NCI-H226 (cell line): Measurements from ENCODE around the gene FMNL2.
"Not testable (repeated sequence)": the region's sequence is repeated elsewhere in the genome, so short reads cannot be mapped to it uniquely, and the experiment has no call there.

Experiments
- DNase-seq: peaks from one replicate; pipeline ENCODE4 v3.0.0-alpha.2; 2015

FMNL2 gene

DNA sequence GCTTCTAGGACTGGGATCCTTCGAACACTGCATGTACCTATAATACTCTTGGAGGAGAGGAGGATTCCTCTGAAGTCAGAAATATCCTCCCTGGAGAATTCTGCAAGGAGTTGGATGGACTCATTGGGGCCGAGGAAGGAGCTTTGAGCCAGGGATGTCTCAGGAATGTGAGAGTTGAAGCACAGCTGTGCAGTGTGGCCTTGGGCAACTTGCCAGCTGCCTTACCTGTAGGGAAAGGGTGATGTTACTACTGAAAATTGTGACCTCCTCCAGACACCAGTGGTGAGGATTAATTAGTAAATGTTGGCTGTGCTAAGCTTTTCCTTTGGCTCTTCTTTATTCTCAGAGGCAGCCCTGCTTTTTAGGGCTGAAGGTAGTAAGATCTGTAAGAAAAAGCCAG, 41.4 kb downstream of the FMNL2 start:
- no peak for DNase-seq

- peak; percentile 47 for DNase-seq
Observed at GRCh38 chr2:152376968-152377367, 42.0 kb downstream of the FMNL2 start.

DNA sequence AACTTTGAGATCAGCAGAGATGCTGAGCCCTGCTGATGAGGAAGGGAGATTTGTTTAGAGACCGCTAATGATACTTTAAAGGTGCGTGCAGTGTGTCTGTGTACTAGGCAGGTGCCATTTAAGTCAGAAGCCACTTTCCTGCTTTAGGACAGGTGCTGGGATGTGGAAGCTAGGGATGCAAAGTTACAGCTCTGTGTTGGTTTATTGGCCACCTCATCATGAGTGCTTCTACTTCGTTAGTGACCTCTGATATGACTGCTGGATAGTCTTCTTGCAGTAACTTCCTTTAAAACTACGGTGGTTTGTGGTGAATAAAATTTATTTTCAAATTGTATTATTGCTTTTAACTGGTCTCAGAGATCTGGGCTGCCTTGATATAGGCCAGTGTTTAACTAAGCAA, 44.1 kb downstream of the FMNL2 start:
- no peak for DNase-seq

- no peak for DNase-seq
Observed at GRCh38 chr2:152380261-152381055, 45.5 kb downstream of the FMNL2 start.

DNA sequence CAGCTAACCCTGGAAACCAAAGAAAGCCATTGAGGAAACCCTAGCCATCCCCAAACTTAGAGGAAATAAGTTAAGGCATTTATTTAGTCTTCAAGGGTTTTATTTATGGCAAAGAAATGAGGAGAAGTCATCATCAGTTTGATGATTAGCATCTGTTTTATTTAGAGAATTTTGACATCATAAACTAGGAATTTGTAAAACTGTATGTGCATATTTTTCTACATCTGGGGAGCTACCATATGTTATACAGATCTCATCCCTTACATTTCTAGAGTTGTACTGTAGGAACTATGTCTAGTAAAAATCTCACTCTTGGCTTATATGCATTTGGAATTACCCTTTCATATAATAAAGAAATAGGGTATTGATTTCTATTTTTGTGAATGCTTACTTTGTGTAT, 48.7 kb downstream of the FMNL2 start:
- DNase-seq: no peak

DNA sequence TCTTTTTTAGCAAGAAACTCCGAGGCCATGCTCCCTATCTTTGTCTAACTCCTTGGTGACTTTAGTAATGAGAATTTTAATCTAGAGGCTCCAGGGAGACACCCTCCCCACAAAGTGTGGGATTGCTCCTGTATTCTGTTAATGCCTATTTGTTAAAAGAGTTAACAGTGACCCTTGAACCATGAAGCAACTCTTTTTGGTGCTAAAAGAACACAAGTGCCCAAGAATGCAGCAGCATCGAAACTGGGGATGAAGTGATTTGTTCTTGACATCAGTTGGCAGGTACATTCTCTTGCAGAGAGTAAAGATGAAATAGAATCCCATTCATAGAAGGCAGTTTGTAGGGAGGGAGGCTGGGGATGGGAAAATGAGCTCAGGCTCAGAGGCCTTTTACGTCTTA, 50.0 kb downstream of the FMNL2 start:
- no peak for DNase-seq

- DNase-seq: no peak
Observed at GRCh38 chr2:152385650-152386049, 50.7 kb downstream of the FMNL2 start.

- no peak for DNase-seq
Observed at GRCh38 chr2:152386266-152386665, 51.3 kb downstream of the FMNL2 start.

DNA sequence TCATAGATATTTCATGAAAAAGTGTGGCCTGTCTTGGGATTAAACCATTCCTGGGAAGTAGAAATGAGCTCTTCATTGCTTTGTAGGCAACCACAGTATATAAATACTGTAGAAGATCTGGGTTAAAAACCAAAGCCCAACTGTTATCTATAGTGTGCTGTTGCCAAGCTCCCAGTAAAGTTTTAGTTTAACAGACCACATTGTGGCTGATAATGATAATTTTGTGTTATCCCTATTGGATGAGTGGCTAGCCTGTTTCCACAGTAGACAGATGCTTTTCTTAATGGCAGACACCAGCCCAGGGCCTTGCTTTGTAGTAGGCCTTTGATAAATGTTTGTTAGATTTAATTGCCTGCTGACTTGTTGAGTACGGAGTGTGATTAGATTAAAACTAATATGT, 52.1 kb downstream of the FMNL2 start:
- peak; percentile 43 for DNase-seq

DNA sequence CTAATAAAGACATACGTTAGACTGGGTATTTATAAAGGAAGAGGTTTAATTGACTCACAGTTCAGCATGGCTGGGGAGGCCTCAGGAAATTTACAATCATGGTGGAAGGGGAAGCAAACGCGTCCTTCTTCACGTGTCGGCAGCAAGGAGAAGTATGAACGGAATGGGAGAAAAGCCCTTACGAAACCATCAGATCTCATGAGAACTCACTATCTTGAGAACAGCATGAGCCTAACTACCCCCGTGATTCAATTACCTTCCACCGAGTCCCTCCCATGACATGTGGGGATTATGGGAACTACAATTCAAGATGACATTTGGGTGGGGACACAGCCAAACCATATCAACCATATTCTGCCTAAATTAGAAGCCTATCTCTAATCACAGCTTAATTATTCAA, 53.3 kb downstream of the FMNL2 start:
- not testable (repeated sequence) for DNase-seq

- DNase-seq: no peak
Observed at GRCh38 chr2:152389483-152389882, 54.5 kb downstream of the FMNL2 start.

- DNase-seq: no peak
Observed at GRCh38 chr2:152390837-152391236, 55.9 kb downstream of the FMNL2 start.

- DNase-seq: no peak
Observed at GRCh38 chr2:152391318-152391717, 56.3 kb downstream of the FMNL2 start.

GRCh38 chr2:152393377-152393776, 58.4 kb downstream of the FMNL2 start:
- no peak for DNase-seq

DNA sequence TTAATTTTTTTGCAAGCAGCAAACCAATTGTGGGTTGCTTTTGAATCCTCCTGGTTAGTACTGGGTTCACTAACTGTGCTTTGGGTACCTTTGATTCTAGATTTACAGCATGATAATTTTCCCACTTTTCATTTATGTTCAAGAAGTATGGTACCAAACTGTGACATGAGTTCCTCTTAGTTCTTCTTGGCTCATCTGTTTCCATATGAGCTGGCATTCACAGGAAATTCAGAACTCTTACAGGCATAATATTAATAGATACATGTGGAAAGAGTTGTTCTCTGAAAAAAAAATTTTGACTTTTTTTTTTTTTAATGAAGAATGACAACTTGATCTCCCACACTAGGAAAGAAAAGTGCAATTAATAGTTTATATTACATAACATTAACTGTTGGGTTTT, 59.4 kb downstream of the FMNL2 start:
- no peak for DNase-seq

GRCh38 chr2:152395103-152395502, 60.1 kb downstream of the FMNL2 start:
- DNase-seq: no peak

GRCh38 chr2:152395572-152395971, 60.6 kb downstream of the FMNL2 start:
- no peak for DNase-seq

DNA sequence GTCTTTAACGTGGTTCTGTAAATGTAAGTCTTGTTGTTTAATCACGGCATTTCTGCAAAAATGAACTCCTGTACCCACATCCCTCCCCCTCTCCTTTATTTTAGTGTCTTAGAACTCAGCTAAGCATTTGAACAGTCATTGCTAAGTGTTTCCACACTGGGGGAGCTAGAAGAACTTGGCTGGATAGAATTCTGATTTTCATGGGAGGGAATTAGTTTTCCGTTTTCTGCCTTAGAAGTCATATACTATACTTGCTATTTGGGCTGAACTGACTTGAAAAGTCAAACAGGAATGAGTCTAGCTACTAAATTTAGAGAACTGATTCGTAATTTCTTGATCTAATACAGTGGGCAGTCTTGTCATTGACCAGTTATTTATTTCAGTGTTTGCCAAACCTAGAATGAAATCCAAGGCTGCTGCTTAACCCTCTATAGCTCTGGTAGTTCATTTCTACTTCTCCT, 61.1 kb downstream of the FMNL2 start:
- DNase-seq: no peak

DNA sequence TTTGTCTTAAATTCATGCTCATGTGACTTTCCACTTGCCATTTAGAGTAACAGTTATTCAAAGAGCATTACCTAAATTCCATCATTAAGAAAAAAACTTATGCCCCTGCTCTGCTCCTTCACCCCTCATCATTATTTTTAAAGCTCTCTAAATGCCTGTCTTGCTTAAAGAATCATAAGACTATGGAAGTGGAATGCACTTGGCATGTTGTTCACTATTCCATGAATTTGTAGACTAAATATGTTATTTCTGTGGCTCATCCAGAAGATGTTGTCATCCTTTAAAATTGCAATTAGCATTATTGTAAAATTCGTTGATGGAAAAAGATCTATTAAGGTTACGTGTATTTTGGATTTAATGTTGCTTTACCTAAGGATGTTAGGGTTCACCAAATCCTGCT, 61.8 kb downstream of the FMNL2 start:
- no peak for DNase-seq

DNA sequence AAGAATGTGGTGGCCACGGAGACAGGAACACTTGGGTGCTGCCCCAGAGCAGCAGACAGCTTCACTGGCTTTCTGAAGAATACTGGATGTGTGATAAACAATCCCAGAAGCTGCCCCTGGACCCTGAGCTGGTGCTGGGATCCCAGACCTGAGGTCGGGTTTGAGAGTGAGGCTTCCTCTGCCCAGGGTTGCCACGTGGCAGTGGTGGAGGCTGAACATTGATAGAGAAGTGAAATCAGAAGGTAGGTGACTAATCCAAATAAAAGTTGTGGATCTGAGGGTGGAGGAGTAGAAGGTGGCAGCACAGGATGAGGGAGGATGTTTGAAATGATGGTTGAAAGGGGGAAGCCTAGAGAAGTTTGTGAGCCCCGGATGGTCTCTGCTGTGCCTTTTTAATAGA, 64.0 kb downstream of the FMNL2 start:
- no peak for DNase-seq

DNA sequence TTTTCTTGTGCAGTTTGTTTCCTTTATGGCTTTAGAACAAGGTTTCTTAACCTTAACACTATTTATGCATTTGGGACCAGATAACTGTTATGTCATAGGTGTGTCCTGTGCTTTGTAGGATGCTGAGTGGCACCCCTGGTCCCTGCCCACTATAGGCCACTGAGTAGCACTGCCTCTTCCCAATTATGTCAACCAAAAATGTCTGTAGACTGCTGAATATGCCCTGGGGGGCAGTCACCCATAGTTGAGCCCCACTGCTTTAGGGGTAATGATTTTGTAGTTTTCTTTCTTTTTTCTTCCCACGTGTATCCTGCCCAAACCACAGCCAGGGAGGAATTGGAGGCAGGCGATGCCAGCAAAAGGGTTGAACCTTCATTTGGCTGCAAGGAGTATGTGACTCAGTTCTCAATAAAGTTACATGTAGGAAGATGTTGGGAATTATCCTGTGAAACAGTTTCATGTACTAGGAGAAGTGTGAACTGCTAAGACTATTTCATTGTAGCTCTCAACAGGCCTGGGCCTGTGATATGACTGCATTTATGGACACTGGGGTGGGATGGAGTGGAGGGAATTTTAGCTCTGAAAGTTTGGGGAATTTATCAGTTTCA, 65.7 kb downstream of the FMNL2 start:
- DNase-seq: no peak

- no peak for DNase-seq
Observed at GRCh38 chr2:152402780-152403759, 68.1 kb downstream of the FMNL2 start.
